ENCODE results near the gene CAPRIN2.
A peak's percentile ranks its signal among the peaks of the same experiment; 100 is the strongest.

Gene CAPRIN2

DNA sequence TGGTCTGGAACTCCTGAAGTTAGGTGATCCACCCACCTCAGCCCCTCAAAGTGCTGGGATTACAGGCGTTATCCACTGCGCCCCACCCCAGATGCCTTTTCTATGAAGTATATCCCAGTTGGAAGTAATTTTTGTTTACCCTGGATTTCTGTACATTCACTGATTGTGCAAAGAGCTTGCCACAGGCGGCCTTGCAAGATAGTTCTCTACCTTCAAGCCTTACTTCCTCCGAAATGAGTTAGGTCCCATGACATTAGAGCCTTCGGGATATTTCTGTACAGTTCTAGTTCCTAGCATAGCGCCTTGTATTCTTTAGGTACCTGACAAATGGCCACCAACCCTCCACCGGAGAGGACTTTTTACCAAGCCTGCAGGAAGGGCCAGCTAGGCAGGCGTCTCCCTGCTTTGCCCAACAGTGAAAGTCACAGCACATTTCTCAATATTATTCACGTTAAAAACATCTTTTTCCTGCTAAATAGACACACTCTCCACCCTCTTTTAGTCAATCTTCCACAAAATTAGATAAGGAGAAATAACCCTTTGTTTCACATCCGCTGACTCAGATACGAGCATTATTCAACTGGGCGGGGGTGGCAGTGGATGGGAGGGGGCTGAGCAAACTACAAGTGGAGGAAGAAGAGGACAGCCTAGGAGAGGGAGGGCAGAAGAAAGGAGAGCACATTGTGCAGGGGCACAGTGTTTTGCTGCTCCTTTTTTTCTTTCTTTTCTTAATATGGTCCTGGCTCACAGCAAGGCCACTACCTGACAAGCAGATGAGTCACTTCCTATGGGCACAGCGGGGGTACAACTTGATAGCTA lies 40.0 kb upstream of the CAPRIN2 start:
- Mint-ChIP-seq H3K27me3 (ENCODE audit: low read depth) (peaks cover 26% of the 10 kb centered on the region), H3K36me3 (ENCODE audit: low read depth) (no peaks in the 10 kb centered on the region), H3K4me3 (peak overlapping the region; percentile 72 to 90 (median 78)), H3K4me1 (peaks cover 11% of the 10 kb centered on the region), H3K27ac (peak overlapping the region in 1 of 3 experiments; percentile 68), H3K9me3 (no peaks in the 10 kb centered on the region)
- no peak for TF ChIP-seq CTCF (IDR thresholded peaks at IDR 0.05; ENCODE audit: unreplicated experiment in 3 of 3)

- H3K36me3 Mint-ChIP-seq (ENCODE audit: low read depth) = no peaks in the 10 kb centered on the region
- no peak overlapping the region for H3K27ac Mint-ChIP-seq
- no peak for TF ChIP-seq CTCF (IDR thresholded peaks at IDR 0.05; ENCODE audit: unreplicated experiment in 3 of 3)
- H3K27me3 Mint-ChIP-seq (ENCODE audit: low read depth) = peaks cover 26% of the 10 kb centered on the region
- no peaks in the 10 kb centered on the region for H3K9me3 Mint-ChIP-seq
- peaks cover 11% of the 10 kb centered on the region for H3K4me1 Mint-ChIP-seq
- H3K4me3 Mint-ChIP-seq = peak overlapping the region in 2 of 3 experiments; percentile 54 to 62
These were observed 39.3 kb upstream of the CAPRIN2 start for GRCh38 chr12:30794020-30794419.

- Mint-ChIP-seq H3K36me3 (ENCODE audit: low read depth) (peaks cover 3% of the 10 kb centered on the region), H3K4me3 (peak overlapping the region; percentile 35 to 68 (median 64)), H3K4me1 (peaks cover 11% of the 10 kb centered on the region)
These were observed 38.1 kb upstream of the CAPRIN2 start for GRCh38 chr12:30792648-30793499.

GRCh38 chr12:30792085-30792484 lies 37.3 kb upstream of the CAPRIN2 start:
- H3K36me3 Mint-ChIP-seq (ENCODE audit: low read depth) = peaks cover 3% of the 10 kb centered on the region
- peaks cover 17% of the 10 kb centered on the region for H3K27me3 Mint-ChIP-seq (ENCODE audit: low read depth)
- no peaks in the 10 kb centered on the region for H3K9me3 Mint-ChIP-seq
- no peak for TF ChIP-seq CTCF (IDR thresholded peaks at IDR 0.05; ENCODE audit: unreplicated experiment in 3 of 3)
- no peak overlapping the region for H3K27ac Mint-ChIP-seq
- H3K4me1 Mint-ChIP-seq = peaks cover 9% of the 10 kb centered on the region
- H3K4me3 Mint-ChIP-seq = no peak overlapping the region

More at GRCh38 chr12:30792648-30793499, 38.1 kb upstream of the CAPRIN2 start:
- peaks cover 25% of the 10 kb centered on the region for H3K27me3 Mint-ChIP-seq (ENCODE audit: low read depth)
- no peak for TF ChIP-seq CTCF (IDR thresholded peaks at IDR 0.05; ENCODE audit: unreplicated experiment in 3 of 3)
- H3K9me3 Mint-ChIP-seq = no peaks in the 10 kb centered on the region
- no peak overlapping the region for H3K27ac Mint-ChIP-seq

- no peak for TF ChIP-seq CTCF (IDR thresholded peaks at IDR 0.05; ENCODE audit: unreplicated experiment in 3 of 3)
- H3K36me3 Mint-ChIP-seq (ENCODE audit: low read depth) = peaks cover 24% of the 10 kb centered on the region
- no peak overlapping the region for H3K27ac Mint-ChIP-seq
- no peak overlapping the region for H3K4me3 Mint-ChIP-seq
- H3K27me3 Mint-ChIP-seq (ENCODE audit: low read depth) = peaks cover 9% of the 10 kb centered on the region
- H3K4me1 Mint-ChIP-seq = no peaks in the 10 kb centered on the region
- H3K9me3 Mint-ChIP-seq = peaks cover 21% of the 10 kb centered on the region
These were observed 34.0 kb upstream of the CAPRIN2 start for GRCh38 chr12:30788754-30789153.
